ENCODE measurements around the gene HS1BP3. TPM values are rescaled to one million over a fixed set of nuclear protein-coding genes. Genes with fewer than 3 reads are reported as not detected.

The HS1BP3 gene
- total RNA-seq, 1 donor from 2014 or later = 16.5 TPM

DNA sequence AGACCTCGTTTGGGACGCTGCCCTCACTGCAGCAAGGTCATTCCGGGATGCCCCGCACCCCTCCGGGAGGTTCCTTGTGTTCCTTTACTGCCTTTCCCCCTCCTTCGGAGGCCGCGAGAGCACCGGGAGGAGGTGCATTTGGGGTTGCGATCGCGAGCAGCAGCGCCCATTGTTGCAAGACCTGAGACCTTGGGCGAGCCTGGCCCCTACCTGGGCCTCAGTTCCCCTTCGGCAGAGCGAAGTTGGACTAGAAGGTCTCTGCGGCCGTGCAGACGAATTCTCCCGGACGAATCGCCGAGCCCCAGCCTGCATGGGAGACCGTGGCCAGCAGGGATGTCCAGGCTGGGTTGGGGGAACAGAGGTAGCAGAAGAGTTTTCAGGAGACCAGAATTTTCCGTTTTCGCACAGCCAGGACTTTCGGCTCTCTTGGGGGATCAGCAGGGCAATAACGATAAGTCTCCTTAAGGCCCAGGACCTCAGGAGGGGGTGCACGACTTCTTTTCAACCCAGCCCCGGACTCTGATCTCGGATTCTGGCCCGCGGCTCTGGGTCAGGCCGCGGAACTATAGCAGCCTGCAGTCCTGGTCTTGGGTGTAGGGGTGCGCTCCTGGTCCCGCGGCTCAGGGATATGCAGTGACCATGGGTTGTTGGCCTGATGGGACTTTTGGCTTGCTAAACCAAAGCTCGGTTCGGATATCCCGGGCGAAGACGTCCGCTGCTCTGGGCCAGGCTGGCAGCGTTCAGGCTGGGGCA, 18.8 kb upstream of the HS1BP3 start:
- H3K9me3 Mint-ChIP-seq (ENCODE audit: low read depth) = no peaks in the 10 kb centered on the region
- no peak overlapping the region for H3K4me3 Mint-ChIP-seq (ENCODE audit: low read depth)
- TF ChIP-seq, protein P1, sequence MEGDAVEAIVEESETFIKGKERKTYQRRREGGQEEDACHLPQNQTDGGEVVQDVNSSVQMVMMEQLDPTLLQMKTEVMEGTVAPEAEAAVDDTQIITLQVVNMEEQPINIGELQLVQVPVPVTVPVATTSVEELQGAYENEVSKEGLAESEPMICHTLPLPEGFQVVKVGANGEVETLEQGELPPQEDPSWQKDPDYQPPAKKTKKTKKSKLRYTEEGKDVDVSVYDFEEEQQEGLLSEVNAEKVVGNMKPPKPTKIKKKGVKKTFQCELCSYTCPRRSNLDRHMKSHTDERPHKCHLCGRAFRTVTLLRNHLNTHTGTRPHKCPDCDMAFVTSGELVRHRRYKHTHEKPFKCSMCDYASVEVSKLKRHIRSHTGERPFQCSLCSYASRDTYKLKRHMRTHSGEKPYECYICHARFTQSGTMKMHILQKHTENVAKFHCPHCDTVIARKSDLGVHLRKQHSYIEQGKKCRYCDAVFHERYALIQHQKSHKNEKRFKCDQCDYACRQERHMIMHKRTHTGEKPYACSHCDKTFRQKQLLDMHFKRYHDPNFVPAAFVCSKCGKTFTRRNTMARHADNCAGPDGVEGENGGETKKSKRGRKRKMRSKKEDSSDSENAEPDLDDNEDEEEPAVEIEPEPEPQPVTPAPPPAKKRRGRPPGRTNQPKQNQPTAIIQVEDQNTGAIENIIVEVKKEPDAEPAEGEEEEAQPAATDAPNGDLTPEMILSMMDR (IDR thresholded peaks at IDR 0.05; ENCODE audit: unreplicated experiment) = no peak
- peaks cover 83% of the 10 kb centered on the region for H3K27me3 Mint-ChIP-seq
- no peak overlapping the region for H3K27ac Mint-ChIP-seq
- H3K36me3 Mint-ChIP-seq (ENCODE audit: insufficient read depth) = no peaks in the 10 kb centered on the region
- peaks cover 2% of the 10 kb centered on the region for H3K4me1 Mint-ChIP-seq (ENCODE audit: low read depth)
- no peak for DNase-seq (ENCODE audit: low spot score, unreplicated experiment)

DNA sequence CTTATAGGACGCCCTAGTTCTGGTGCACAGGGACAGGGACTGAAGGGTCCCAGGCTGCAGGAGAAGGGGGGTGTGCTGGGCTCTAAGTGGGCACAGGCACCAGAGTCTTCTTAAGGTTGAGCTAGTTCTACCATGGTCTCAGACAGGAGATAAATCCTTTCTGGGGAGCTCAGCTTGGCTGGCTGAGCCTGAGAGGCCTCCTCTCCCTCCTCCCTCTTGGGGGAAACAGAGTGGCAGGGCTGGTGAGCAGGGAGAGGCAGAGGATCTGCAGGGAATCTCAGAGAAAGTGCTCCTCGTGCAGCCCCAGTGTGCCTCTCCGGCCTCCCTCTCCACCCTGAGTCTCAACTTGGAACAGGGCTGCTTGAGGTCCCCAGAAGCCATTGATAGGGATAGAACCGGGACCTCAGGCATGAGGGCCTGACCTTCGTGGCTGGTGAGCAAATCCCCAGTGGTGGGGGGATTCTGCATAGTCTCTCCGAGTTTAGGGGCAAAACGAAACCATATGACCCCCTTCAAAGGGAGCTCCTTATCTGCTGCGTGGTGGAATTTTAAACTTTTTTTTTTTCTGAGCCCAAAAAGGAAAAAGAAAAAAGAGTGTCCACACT, 18.1 kb upstream of the HS1BP3 start:
- no peaks in the 10 kb centered on the region for H3K36me3 Mint-ChIP-seq (ENCODE audit: insufficient read depth)
- H3K27ac Mint-ChIP-seq = no peak overlapping the region
- H3K9me3 Mint-ChIP-seq (ENCODE audit: low read depth) = no peaks in the 10 kb centered on the region
- peaks cover 83% of the 10 kb centered on the region for H3K27me3 Mint-ChIP-seq
- TF ChIP-seq, protein P1 (IDR thresholded peaks at IDR 0.05; ENCODE audit: unreplicated experiment) = no peak
- H3K4me1 Mint-ChIP-seq (ENCODE audit: low read depth) = peaks cover 2% of the 10 kb centered on the region
- no peak overlapping the region for H3K4me3 Mint-ChIP-seq (ENCODE audit: low read depth)
- DNase-seq (ENCODE audit: low spot score, unreplicated experiment) = no peak

DNA sequence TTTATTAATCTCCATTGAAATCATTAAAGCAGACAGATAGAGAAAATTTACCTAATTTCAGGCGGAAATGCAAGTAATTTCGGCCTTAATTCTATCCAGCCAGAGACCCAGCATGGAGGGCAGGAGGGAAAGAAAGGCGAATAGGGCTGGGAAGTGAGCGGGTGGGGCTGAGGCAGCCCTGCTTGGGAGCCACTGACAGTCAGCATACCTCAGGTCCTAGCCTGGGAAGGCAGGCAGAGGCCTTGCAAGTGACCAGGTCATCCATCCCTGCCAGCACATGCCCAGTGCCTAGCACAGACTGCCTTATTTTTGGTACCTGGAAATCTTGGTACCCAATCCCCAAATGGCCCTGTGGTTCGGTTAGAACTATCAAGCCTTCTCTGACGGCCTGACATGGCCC, 17.6 kb upstream of the HS1BP3 start:
- peaks cover 83% of the 10 kb centered on the region for H3K27me3 Mint-ChIP-seq
- TF ChIP-seq, protein P1 (IDR thresholded peaks at IDR 0.05; ENCODE audit: unreplicated experiment) = no peak
- H3K9me3 Mint-ChIP-seq (ENCODE audit: low read depth) = no peaks in the 10 kb centered on the region
- no peak overlapping the region for H3K4me3 Mint-ChIP-seq (ENCODE audit: low read depth)
- no peak for DNase-seq (ENCODE audit: low spot score, unreplicated experiment)
- H3K27ac Mint-ChIP-seq = no peak overlapping the region
- H3K36me3 Mint-ChIP-seq (ENCODE audit: insufficient read depth) = no peaks in the 10 kb centered on the region
- peaks cover 2% of the 10 kb centered on the region for H3K4me1 Mint-ChIP-seq (ENCODE audit: low read depth)

DNA sequence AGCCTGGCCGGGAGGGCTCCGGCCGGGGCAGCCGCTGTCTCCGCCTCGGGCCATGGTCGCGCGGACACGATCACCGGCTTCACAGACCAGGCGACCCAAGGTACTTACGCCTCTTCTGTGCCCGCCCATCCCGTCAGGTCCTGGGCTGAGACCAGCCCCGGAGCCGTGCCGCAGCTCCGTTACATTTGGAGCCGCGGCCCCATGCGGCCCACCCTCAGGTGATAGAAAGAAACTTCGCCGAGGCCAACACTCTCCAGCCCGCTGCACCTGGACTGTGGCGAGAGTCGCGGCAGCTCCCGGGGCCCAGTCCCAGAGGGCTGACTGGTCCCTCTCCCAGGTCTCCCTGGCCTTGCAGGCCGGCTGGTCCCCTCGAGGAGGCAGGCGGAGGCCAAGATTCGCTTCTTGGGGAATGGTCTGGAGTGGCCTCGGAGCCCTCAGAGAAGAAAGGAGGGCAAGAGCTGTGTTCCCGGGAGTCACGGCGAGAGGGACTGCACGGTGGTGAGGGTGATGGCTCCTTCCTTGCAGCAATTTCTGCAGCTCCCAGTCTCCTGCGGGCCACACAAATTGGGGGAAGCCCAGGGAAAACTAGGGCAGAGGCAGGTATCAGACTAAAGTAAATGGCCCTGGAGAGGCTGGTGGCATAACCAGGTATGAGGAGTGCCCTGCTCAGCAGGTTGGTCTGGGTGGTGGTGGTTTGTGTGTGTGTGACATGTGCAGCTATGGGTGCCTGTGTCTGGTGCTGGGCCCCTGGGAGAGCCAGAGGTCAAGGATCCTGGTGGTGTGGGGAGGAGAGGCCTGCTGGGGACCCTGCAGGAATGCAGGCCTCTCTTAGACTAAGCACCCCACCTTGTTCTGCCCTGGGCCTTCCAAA, 16.9 kb upstream of the HS1BP3 start:
- Mint-ChIP-seq H3K9me3 (ENCODE audit: low read depth) (no peaks in the 10 kb centered on the region), H3K27me3 (peaks cover 83% of the 10 kb centered on the region), H3K36me3 (ENCODE audit: insufficient read depth) (no peaks in the 10 kb centered on the region), H3K4me3 (ENCODE audit: low read depth) (peak overlapping the region; percentile 56), H3K4me1 (ENCODE audit: low read depth) (peaks cover 2% of the 10 kb centered on the region), H3K27ac (no peak overlapping the region)
- DNase-seq (ENCODE audit: low spot score, unreplicated experiment) = no peak
- TF ChIP-seq, protein P1 (IDR thresholded peaks at IDR 0.05; ENCODE audit: unreplicated experiment) = no peak

DNA sequence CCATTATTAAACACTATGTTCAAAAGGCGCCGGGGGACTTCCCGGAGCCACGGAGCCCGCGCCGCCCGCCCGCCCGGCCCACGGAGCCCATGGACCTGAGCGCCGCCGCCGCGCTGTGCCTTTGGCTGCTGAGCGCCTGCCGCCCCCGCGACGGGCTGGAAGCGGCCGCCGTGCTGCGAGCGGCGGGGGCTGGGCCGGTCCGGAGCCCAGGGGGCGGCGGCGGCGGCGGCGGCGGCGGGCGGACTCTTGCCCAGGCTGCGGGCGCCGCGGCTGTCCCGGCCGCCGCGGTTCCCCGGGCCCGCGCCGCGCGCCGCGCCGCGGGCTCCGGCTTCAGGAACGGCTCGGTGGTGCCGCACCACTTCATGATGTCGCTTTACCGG, 16.2 kb upstream of the HS1BP3 start:
- Mint-ChIP-seq H3K36me3 (ENCODE audit: insufficient read depth) (no peaks in the 10 kb centered on the region), H3K27ac (no peak overlapping the region), H3K4me3 (ENCODE audit: low read depth) (no peak overlapping the region), H3K4me1 (ENCODE audit: low read depth) (peaks cover 2% of the 10 kb centered on the region), H3K27me3 (peaks cover 83% of the 10 kb centered on the region), H3K9me3 (ENCODE audit: low read depth) (no peaks in the 10 kb centered on the region)
- no peak for DNase-seq (ENCODE audit: low spot score, unreplicated experiment)
- TF ChIP-seq, protein P1 (IDR thresholded peaks at IDR 0.05; ENCODE audit: unreplicated experiment) = no peak
